ENCODE results near the gene ITGA2B. TPM values are rescaled to one million over a fixed set of nuclear protein-coding genes. Genes with fewer than 3 reads are reported as not detected.
"Not testable (repeated sequence)": the region's sequence is repeated elsewhere in the genome, so short reads cannot be mapped to it uniquely, and the experiment has no call there.

ITGA2B gene
- total RNA-seq, 2 experiments from 2014 or later: 1.0 to 1.4 TPM

- no peaks in the 10 kb centered on the region for H3K9me3 Mint-ChIP-seq
- no peaks in the 10 kb centered on the region for H3K27me3 Mint-ChIP-seq
- no peak overlapping the region for H3K27ac Mint-ChIP-seq
- ChIA-PET CTCF (interaction anchor here (1.9 kb wide), 1 partner anchor 46 kb away, joined by 5 read pairs; no protein-coding TSS in a partner anchor), POLR2A (interaction anchor here (0.6 kb wide), 1 partner anchor 39 kb away, joined by 4 read pairs; no protein-coding TSS in a partner anchor)
- intact Hi-C loops (cut with micrococcal nuclease): no loop called here
- no peak overlapping the region for H3K4me3 Mint-ChIP-seq
- H3K4me1 Mint-ChIP-seq (ENCODE audit: low read depth): no peaks in the 10 kb centered on the region
- peaks cover 4% of the 10 kb centered on the region for H3K36me3 Mint-ChIP-seq
- DNase-seq: no peak
Measured at GRCh38 chr17:44408786-44409185, 19.3 kb upstream of the ITGA2B start.

GRCh38 chr17:44402564-44403172 is 13.2 kb upstream of the ITGA2B start:
- POLR2A ChIA-PET: no interaction called here
- Mint-ChIP-seq H3K9me3 (no peaks in the 10 kb centered on the region), H3K36me3 (peaks cover 40% of the 10 kb centered on the region), H3K27me3 (no peaks in the 10 kb centered on the region), H3K27ac (peak overlapping the region; percentile 14), H3K4me1 (ENCODE audit: low read depth) (peaks cover 4% of the 10 kb centered on the region), H3K4me3 (no peak overlapping the region)
- CTCF ChIA-PET: interaction anchor here (0.6 kb wide), 1 partner anchor 120 kb away, joined by 3 read pairs; no protein-coding TSS in a partner anchor
- intact Hi-C loops (cut with micrococcal nuclease): loop anchor here (2.0 kb wide), 1 partner anchor 14 kb away; no protein-coding TSS in a partner anchor
- no peak for DNase-seq

GRCh38 chr17:44400226-44400847 is 10.9 kb upstream of the ITGA2B start:
- POLR2A ChIA-PET: no interaction called here
- intact Hi-C loops (cut with micrococcal nuclease): loop anchor here (2.0 kb wide), 1 partner anchor 122 kb away; no protein-coding TSS in a partner anchor
- no peaks in the 10 kb centered on the region for H3K9me3 Mint-ChIP-seq
- no peak overlapping the region for H3K27ac Mint-ChIP-seq
- no peaks in the 10 kb centered on the region for H3K27me3 Mint-ChIP-seq
- no peak for DNase-seq
- peaks cover 47% of the 10 kb centered on the region for H3K36me3 Mint-ChIP-seq
- CTCF ChIA-PET: interaction anchor here (1.2 to 3.0 kb wide), 5 partner anchors 15 to 123 kb away, joined by 3 to 14 read pairs (median 4); partner anchors contain the start of gene FAM171A2
- peaks cover 8% of the 10 kb centered on the region for H3K4me1 Mint-ChIP-seq (ENCODE audit: low read depth)
- no peak overlapping the region for H3K4me3 Mint-ChIP-seq

- Mint-ChIP-seq H3K9me3 (no peaks in the 10 kb centered on the region), H3K27ac (no peak overlapping the region), H3K4me1 (ENCODE audit: low read depth) (peaks cover 11% of the 10 kb centered on the region), H3K36me3 (peaks cover 45% of the 10 kb centered on the region), H3K4me3 (no peak overlapping the region), H3K27me3 (no peaks in the 10 kb centered on the region)
- no peak for DNase-seq
- intact Hi-C loops (cut with micrococcal nuclease): loop anchor here (5.0 kb wide), 1 partner anchor 48 kb away; no protein-coding TSS in a partner anchor
- ChIA-PET POLR2A (no interaction called here), CTCF (interaction anchor here (0.6 to 3.0 kb wide), 3 partner anchors 14 to 124 kb away, joined by 3 to 14 read pairs (median 3); no protein-coding TSS in a partner anchor)
Measured at GRCh38 chr17:44398692-44399691, 9.5 kb upstream of the ITGA2B start.

GRCh38 chr17:44397479-44398440 is 8.3 kb upstream of the ITGA2B start:
- intact Hi-C loops (cut with micrococcal nuclease): loop anchor here (5.0 kb wide), 1 partner anchor 50 kb away; no protein-coding TSS in a partner anchor
- H3K27me3 Mint-ChIP-seq: no peaks in the 10 kb centered on the region
- no peak overlapping the region for H3K27ac Mint-ChIP-seq
- peaks cover 44% of the 10 kb centered on the region for H3K36me3 Mint-ChIP-seq
- DNase-seq: no peak
- CTCF ChIA-PET: interaction anchor here (3.0 kb wide), 1 partner anchor 125 kb away, joined by 14 read pairs; no protein-coding TSS in a partner anchor
- POLR2A ChIA-PET: no interaction called here
- H3K9me3 Mint-ChIP-seq: no peaks in the 10 kb centered on the region
- no peak overlapping the region for H3K4me3 Mint-ChIP-seq
- peaks cover 18% of the 10 kb centered on the region for H3K4me1 Mint-ChIP-seq (ENCODE audit: low read depth)

- POLR2A ChIA-PET: no interaction called here
- Mint-ChIP-seq H3K27me3 (no peaks in the 10 kb centered on the region), H3K4me1 (ENCODE audit: low read depth) (peaks cover 15% of the 10 kb centered on the region), H3K27ac (no peak overlapping the region), H3K4me3 (no peak overlapping the region), H3K36me3 (peaks cover 38% of the 10 kb centered on the region), H3K9me3 (no peaks in the 10 kb centered on the region)
- CTCF ChIA-PET: interaction anchor here (1.1 to 1.6 kb wide), 3 partner anchors 10 to 43 kb away, joined by 3 to 6 read pairs (median 5); partner anchors contain the start of gene FAM171A2
- intact Hi-C loops (cut with micrococcal nuclease): loop anchor here (5.0 kb wide), 1 partner anchor 50 kb away; no protein-coding TSS in a partner anchor
- DNase-seq: no peak
Measured at GRCh38 chr17:44396946-44397345, 7.5 kb upstream of the ITGA2B start.

- no peaks in the 10 kb centered on the region for H3K9me3 Mint-ChIP-seq
- no peak overlapping the region for H3K27ac Mint-ChIP-seq
- POLR2A ChIA-PET: no interaction called here
- no peak for DNase-seq
- no peaks in the 10 kb centered on the region for H3K27me3 Mint-ChIP-seq
- H3K4me3 Mint-ChIP-seq: no peak overlapping the region
- peaks cover 18% of the 10 kb centered on the region for H3K4me1 Mint-ChIP-seq (ENCODE audit: low read depth)
- H3K36me3 Mint-ChIP-seq: peaks cover 22% of the 10 kb centered on the region
- CTCF ChIA-PET: interaction anchor here (1.1 kb wide), 1 partner anchor 19 kb away, joined by 3 read pairs; no protein-coding TSS in a partner anchor
- intact Hi-C loops (cut with micrococcal nuclease): loop anchor here (5.0 kb wide), 1 partner anchor 52 kb away; no protein-coding TSS in a partner anchor
Measured at GRCh38 chr17:44394833-44395232, 5.4 kb upstream of the ITGA2B start.

GRCh38 chr17:44394112-44394511 is 4.7 kb upstream of the ITGA2B start:
- DNase-seq; intact Hi-C loops (cut with micrococcal nuclease); H3K27me3 Mint-ChIP-seq; H3K9me3 Mint-ChIP-seq; H3K27ac Mint-ChIP-seq; H3K4me3 Mint-ChIP-seq: not testable (repeated sequence)
- Mint-ChIP-seq H3K4me1 (ENCODE audit: low read depth) (peaks cover 18% of the 10 kb centered on the region), H3K36me3 (peaks cover 17% of the 10 kb centered on the region)
- ChIA-PET CTCF (interaction anchor here (1.1 kb wide), 1 partner anchor 18 kb away, joined by 3 read pairs; no protein-coding TSS in a partner anchor), POLR2A (interaction anchor here (0.9 kb wide), 1 partner anchor 257 kb away, joined by 5 read pairs; no protein-coding TSS in a partner anchor)

- Mint-ChIP-seq H3K9me3 (no peaks in the 10 kb centered on the region), H3K4me3 (no peak overlapping the region), H3K4me1 (ENCODE audit: low read depth) (peaks cover 21% of the 10 kb centered on the region), H3K27me3 (peaks cover 9% of the 10 kb centered on the region), H3K27ac (no peak overlapping the region), H3K36me3 (no peaks in the 10 kb centered on the region)
- intact Hi-C loops (cut with micrococcal nuclease): no loop called here
- ChIA-PET CTCF (interaction anchor here (1.5 to 1.7 kb wide), 2 partner anchors 27 to 181 kb away, joined by 3 to 8 read pairs; partner anchors contain the start of gene FAM171A2), POLR2A (no interaction called here)
- DNase-seq: no peak
Measured at GRCh38 chr17:44390250-44390870, 911 bp upstream of the ITGA2B start.

GRCh38 chr17:44389723-44390202 is 314 bp upstream of the ITGA2B start:
- Mint-ChIP-seq H3K27me3 (peaks cover 11% of the 10 kb centered on the region), H3K9me3 (no peaks in the 10 kb centered on the region), H3K27ac (no peak overlapping the region), H3K36me3 (no peaks in the 10 kb centered on the region), H3K4me1 (ENCODE audit: low read depth) (peaks cover 21% of the 10 kb centered on the region), H3K4me3 (no peak overlapping the region)
- intact Hi-C loops (cut with micrococcal nuclease): loop anchor here (5.0 kb wide), 1 partner anchor 113 kb away; the partner anchor contains the start of gene GPATCH8
- POLR2A ChIA-PET: no interaction called here
- DNase-seq: no peak
- CTCF ChIA-PET: interaction anchor here (1.5 to 1.7 kb wide), 2 partner anchors 26 to 180 kb away, joined by 3 to 8 read pairs; partner anchors contain the start of gene FAM171A2

All from activated CD4-positive, alpha-beta memory T cell treated with anti-CD3 and anti-CD28 coated beads for 36 hours (primary cell).